Peyer's patch (tissue), 4 donors: ENCODE data around the gene DOCK10.

Source experiments
- CTCF ChIP-seq, 6 experiments: fragments of 450-650 bp in 4 of 6; fragments of 200-600 bp in 2 of 6; sonication (generic) in 1 of 6; IDR thresholded peaks; one replicate each; pipeline ENCODE4 v1.5.1; 2017 to 2019; ENCODE audit warnings: antibody characterized with exemption in 6 of 6, mild to moderate bottlenecking in 3 of 6, moderate library complexity in 1 of 6
- POLR2A ChIP-seq, 2 donors: fragments of 450-650 bp; IDR thresholded peaks; one replicate each; pipeline ENCODE4 v1.5.1; 2017; ENCODE audit warnings: antibody characterized with exemption in 2 of 2, mild to moderate bottlenecking in 2 of 2, moderate library complexity in 2 of 2

GRCh38 chr2:225036431-225036830, 5.8 kb downstream of the DOCK10 start:
- no peak for TF ChIP-seq POLR2A (IDR thresholded peaks at IDR 0.05)
- no peak for TF ChIP-seq CTCF (IDR thresholded peaks at IDR 0.05)
